Raji (cell line): Measurements from ENCODE around the gene NAT16.

ENCODE experiments used
- POLR2A ChIP-seq: IDR thresholded peaks from 2 replicates; pipeline ENCODE4 v1.6.1; 2011; ENCODE audit warnings: low read depth, low read length, control low read depth; ENCODE audit not compliant: insufficient read depth

NAT16 gene

GRCh38 chr7:101179117-101179516 is 976 bp downstream of the NAT16 start:
- TF ChIP-seq POLR2A: no peak

GRCh38 chr7:101177644-101178043 is 2.4 kb downstream of the NAT16 start:
- no peak for TF ChIP-seq POLR2A

- TF ChIP-seq POLR2A: no peak
Measured at GRCh38 chr7:101175664-101176063, 4.4 kb downstream of the NAT16 start.

GRCh38 chr7:101174322-101174854 is 5.7 kb downstream of the NAT16 start:
- TF ChIP-seq POLR2A: no peak

- TF ChIP-seq POLR2A: no peak
Measured at GRCh38 chr7:101173752-101174244, 6.3 kb downstream of the NAT16 start.

GRCh38 chr7:101172854-101173751 is 7.0 kb downstream of the NAT16 start:
- TF ChIP-seq POLR2A: no peak

GRCh38 chr7:101172005-101172853 is 7.9 kb downstream of the NAT16 start:
- no peak for TF ChIP-seq POLR2A

- no peak for TF ChIP-seq POLR2A
Measured at GRCh38 chr7:101171442-101171837, 8.7 kb downstream of the NAT16 start.

- TF ChIP-seq POLR2A: no peak
Measured at GRCh38 chr7:101170617-101171441, 9.3 kb downstream of the NAT16 start.

GRCh38 chr7:101169838-101170551 is 10.1 kb downstream of the NAT16 start:
- TF ChIP-seq POLR2A: no peak

- no peak for TF ChIP-seq POLR2A
Measured at GRCh38 chr7:101169110-101169837, 10.8 kb downstream of the NAT16 start.

GRCh38 chr7:101168412-101169049 is 11.6 kb downstream of the NAT16 start:
- no peak for TF ChIP-seq POLR2A

- TF ChIP-seq POLR2A: peak; percentile 6; the same call in 1 of the 2 replicates
Measured at GRCh38 chr7:101167645-101168411, 12.3 kb downstream of the NAT16 start.
